ENCODE data around the gene NCAM2.

Gene NCAM2

DNA sequence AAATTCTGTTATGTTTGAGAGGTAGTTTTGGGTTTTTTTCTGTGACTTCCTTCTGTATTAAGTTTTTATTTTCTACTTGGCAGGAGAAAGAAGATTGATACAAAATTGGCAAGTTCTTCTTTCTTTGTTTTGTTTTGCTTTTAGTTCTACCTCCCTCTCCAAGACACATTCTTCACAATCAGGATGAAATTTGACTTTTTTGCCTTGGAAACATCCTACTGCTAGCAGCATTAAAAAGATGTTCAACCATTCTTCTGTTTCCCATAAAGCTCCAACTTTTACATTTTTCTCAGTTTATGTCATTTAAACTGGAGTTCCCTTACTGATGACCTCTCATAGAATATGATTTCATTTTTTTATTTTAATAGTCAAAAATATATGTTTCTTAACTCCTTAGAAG is 234.8 kb downstream of the NCAM2 start:
- no peak for TF ChIP-seq CTCF (IDR thresholded peaks at IDR 0.05; ENCODE audit: low read depth, low read length, missing control alignments)
- H3K4me3 ChIP-seq (replicated peaks; ENCODE audit: low read depth, low read length), result no peak overlapping the region
- DNase-seq (ENCODE audit: extremely low read depth, low read depth), result no peak

DNA sequence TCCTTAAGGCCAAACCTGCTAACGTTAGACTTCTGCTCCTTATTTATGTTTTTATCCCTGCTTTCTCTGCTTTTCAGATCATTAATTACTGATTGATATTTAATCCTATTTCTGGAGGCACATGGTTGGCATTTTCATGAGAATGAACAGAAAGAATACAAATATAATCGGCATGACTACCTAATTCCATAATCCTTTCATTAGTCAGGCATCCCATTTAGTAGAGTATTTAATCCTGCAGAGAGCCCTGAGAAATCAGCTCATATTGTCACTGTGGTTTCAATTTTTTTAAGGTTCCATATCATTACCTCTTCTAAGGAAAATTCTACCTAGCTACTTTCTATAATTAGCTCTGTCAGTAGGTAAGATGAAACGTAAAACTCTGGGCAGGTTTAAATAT is 238.8 kb downstream of the NCAM2 start:
- no peak overlapping the region for H3K4me3 ChIP-seq (replicated peaks; ENCODE audit: low read depth, low read length)
- no peak for TF ChIP-seq CTCF (IDR thresholded peaks at IDR 0.05; ENCODE audit: low read depth, low read length, missing control alignments)
- no peak for DNase-seq (ENCODE audit: extremely low read depth, low read depth)

- no peak for TF ChIP-seq CTCF (IDR thresholded peaks at IDR 0.05; ENCODE audit: low read depth, low read length, missing control alignments)
- H3K4me3 ChIP-seq (replicated peaks; ENCODE audit: low read depth, low read length), result no peak overlapping the region
- DNase-seq (ENCODE audit: extremely low read depth, low read depth), result no peak
These were observed 240.6 kb downstream of the NCAM2 start for GRCh38 chr21:21238629-21239400.

GRCh38 chr21:21241391-21241790 is 243.2 kb downstream of the NCAM2 start:
- TF ChIP-seq CTCF (IDR thresholded peaks at IDR 0.05; ENCODE audit: low read depth, low read length, missing control alignments), result no peak
- H3K4me3 ChIP-seq (replicated peaks; ENCODE audit: low read depth, low read length), result no peak overlapping the region
- DNase-seq (ENCODE audit: extremely low read depth, low read depth), result no peak

GRCh38 chr21:21246007-21246406 is 247.8 kb downstream of the NCAM2 start:
- no peak for DNase-seq (ENCODE audit: extremely low read depth, low read depth)
- no peak overlapping the region for H3K4me3 ChIP-seq (replicated peaks; ENCODE audit: low read depth, low read length)
- no peak for TF ChIP-seq CTCF (IDR thresholded peaks at IDR 0.05; ENCODE audit: low read depth, low read length, missing control alignments)

DNA sequence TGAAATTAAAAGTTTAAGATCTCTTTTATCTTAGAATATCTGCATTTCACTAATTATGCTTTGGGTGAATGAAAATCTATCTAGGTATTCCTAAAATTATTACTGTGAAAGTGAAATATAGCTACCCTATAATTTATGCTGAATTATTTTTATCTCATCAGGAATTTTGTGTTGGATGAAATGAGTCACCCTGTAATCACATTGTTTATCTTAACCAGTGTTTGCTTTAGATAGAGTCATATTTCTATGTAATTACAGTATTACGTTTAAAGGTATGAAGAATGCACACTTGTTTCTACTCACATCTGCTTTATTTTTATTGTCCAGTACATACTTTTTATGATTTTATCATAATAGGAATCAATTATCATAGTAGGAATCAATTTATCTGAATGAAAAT is 249.2 kb downstream of the NCAM2 start:
- TF ChIP-seq CTCF (IDR thresholded peaks at IDR 0.05; ENCODE audit: low read depth, low read length, missing control alignments), result no peak
- no peak overlapping the region for H3K4me3 ChIP-seq (replicated peaks; ENCODE audit: low read depth, low read length)
- DNase-seq (ENCODE audit: extremely low read depth, low read depth), result no peak

DNA sequence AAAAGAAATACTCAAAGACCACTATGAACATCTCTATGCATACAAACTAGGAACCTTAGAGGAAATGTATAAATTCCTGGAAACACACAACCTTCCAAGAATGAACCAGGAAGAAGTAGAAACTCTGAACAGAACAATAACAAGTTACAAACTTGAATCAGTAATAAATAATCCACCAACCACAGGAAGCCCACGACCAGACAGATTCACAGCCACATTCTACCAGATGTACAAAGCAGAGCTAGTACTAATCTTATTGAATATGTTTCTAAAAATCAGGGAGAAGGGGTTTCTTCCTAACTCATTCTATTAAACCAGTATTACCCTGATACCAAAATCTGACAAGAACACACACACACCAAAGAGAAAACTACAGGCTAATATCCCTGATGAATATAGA is 263.8 kb downstream of the NCAM2 start:
- no peak for DNase-seq (ENCODE audit: extremely low read depth, low read depth)
- no peak overlapping the region for H3K4me3 ChIP-seq (replicated peaks; ENCODE audit: low read depth, low read length)
- TF ChIP-seq CTCF (IDR thresholded peaks at IDR 0.05; ENCODE audit: low read depth, low read length, missing control alignments), result no peak
